ENCODE results near the gene NBPF1.

- TF ChIP-seq CTCF (IDR thresholded peaks at IDR 0.05) (no peak), ZFX (IDR thresholded peaks at IDR 0.05; ENCODE audit: borderline replicate concordance) (no peak)
These were observed 15.2 kb upstream of the NBPF1 start for GRCh38 chr1:16628361-16629111.

Measured in 22Rv1 (cell line).